Stomach (tissue), 4 donors: ENCODE data around the gene RBM41.

Source experiments
- CTCF ChIP-seq, 7 experiments: fragments of 450-650 bp in 4 of 7; fragments of 200-600 bp in 3 of 7; sonication (generic) in 3 of 7; IDR thresholded peaks; one replicate each; pipeline ENCODE4 v1.5.1; 2016 to 2019; ENCODE audit warnings: antibody characterized with exemption in 7 of 7, control low read depth in 2 of 7, mild to moderate bottlenecking in 1 of 7
- EP300 ChIP-seq: sonication (generic); formaldehyde crosslinking; IDR thresholded peaks from one replicate; pipeline ENCODE4 v1.6.1; 2017; ENCODE audit warnings: antibody characterized with exemption

DNA sequence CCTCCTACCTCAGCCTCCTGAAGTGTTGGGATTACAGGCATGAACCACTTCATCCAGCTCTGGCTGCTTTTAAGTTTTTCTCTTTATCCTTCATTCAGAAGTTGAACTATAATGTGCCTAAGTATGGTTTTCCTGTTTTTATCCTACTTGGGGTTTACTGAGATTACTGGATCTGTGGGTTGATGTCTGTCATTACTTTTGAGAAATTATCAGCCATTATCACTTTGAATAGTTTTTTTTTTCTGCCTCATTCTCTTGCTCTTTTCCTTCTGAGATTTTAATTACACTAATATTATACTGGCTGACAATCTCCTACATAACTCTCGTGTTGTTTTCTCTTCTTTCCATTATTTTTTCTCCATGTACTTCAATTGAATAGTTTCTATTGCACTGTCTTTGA lies 71.0 kb downstream of the RBM41 start:
- TF ChIP-seq EP300 (no peak), CTCF (IDR thresholded peaks at IDR 0.05) (no peak)
